CD14-positive monocyte (primary cell): Measurements from ENCODE around the gene TADA2A. TPM values are rescaled to one million over a fixed set of nuclear protein-coding genes. Genes with fewer than 3 reads are reported as not detected.

Experiments used
- DNase-seq, 3 donors: peaks; one replicate each; pipeline ENCODE4 v3.0.0-alpha.2; 2011 to 2022
- H2AFZ ChIP-seq: 2 replicates; pipeline ENCODE4 v1.6.0; 2012; ENCODE audit warnings: mild to moderate bottlenecking, low read depth, low read length, inconsistent platforms; ENCODE audit not compliant: insufficient read depth, poor library complexity, severe bottlenecking
- H3K27ac ChIP-seq, 2 donors: 1 replicate in 1 of 2; 2 replicates in 1 of 2; pipeline ENCODE4 v1.5.1; 2012 to 2013; ENCODE audit warnings: low read length in 2 of 2, control low read depth in 1 of 2, inconsistent platforms in 1 of 2, low read depth in 1 of 2, mild to moderate bottlenecking in 1 of 2
- H3K27me3 ChIP-seq, 2 donors: one replicate each; pipeline versions ENCODE4 v1.6.0 to v1.6.1; 2011 to 2013; ENCODE audit warnings: low read length in 2 of 2; ENCODE audit not compliant: control insufficient read depth in 2 of 2, insufficient read depth in 2 of 2
- H3K36me3 ChIP-seq, 2 donors: replicated peaks in 1 of 2; 1 replicate in 1 of 2; 2 replicates in 1 of 2; pipeline versions ENCODE4 v1.5.1 to v1.6.1; 2012 to 2013; ENCODE audit warnings: low read length in 2 of 2, control low read depth in 1 of 2, inconsistent platforms in 1 of 2, mild to moderate bottlenecking in 1 of 2; ENCODE audit not compliant: insufficient read depth in 2 of 2, control insufficient read depth in 1 of 2
- H3K4me1 ChIP-seq, 2 donors: 1 replicate in 1 of 2; 2 replicates in 1 of 2; pipeline versions ENCODE4 v1.5.1 to v1.6.1; 2012 to 2013; ENCODE audit warnings: low read length in 2 of 2, control low read depth in 1 of 2, inconsistent platforms in 1 of 2, mild to moderate bottlenecking in 1 of 2, moderate library complexity in 1 of 2; ENCODE audit not compliant: insufficient read depth in 2 of 2, control insufficient read depth in 1 of 2
- H3K4me2 ChIP-seq: replicated peaks from 2 replicates; pipeline ENCODE3; 2012; ENCODE audit warnings: low read length, moderate library complexity, mild to moderate bottlenecking; ENCODE audit not compliant: poor library complexity, severe bottlenecking; ENCODE audit errors: extremely low read depth
- H3K4me3 ChIP-seq, 3 experiments: fragments of 200-600 bp in 1 of 3; sonication (generic) in 1 of 3; replicated peaks in 1 of 3; 1 replicate in 2 of 3; 2 replicates in 1 of 3; pipeline ENCODE4 v1.5.1; 2011 to 2013; ENCODE audit warnings: low read length in 3 of 3, mild to moderate bottlenecking in 3 of 3, control low read depth in 2 of 3, low read depth in 2 of 3, inconsistent platforms in 1 of 3, moderate library complexity in 1 of 3
- H3K79me2 ChIP-seq: 2 replicates; pipeline ENCODE4 v1.6.0; 2012; ENCODE audit warnings: mild to moderate bottlenecking, control low read depth, inconsistent platforms, low read length, moderate library complexity; ENCODE audit not compliant: insufficient read depth
- H3K9ac ChIP-seq: 2 replicates; pipeline ENCODE4 v1.6.0; 2017; ENCODE audit warnings: low read length, mild to moderate bottlenecking; ENCODE audit not compliant: insufficient read depth, poor library complexity, severe bottlenecking
- H3K9me3 ChIP-seq, 2 donors: replicated peaks in 1 of 2; 1 replicate in 1 of 2; 2 replicates in 1 of 2; pipeline versions ENCODE4 v1.5.1 to v1.6.1; 2012 to 2013; ENCODE audit warnings: low read length in 2 of 2, control low read depth in 1 of 2; ENCODE audit not compliant: control insufficient read depth in 1 of 2, insufficient read depth in 1 of 2
- H4K20me1 ChIP-seq: 2 replicates; pipeline ENCODE4 v1.6.0; 2012; ENCODE audit warnings: mild to moderate bottlenecking, low read length, control low read depth, moderate library complexity; ENCODE audit not compliant: insufficient read depth
- H3K27ac Mint-ChIP-seq, 7 donors: one replicate each; pipeline ENCODE4 v1.8.0; 2020; ENCODE audit warnings: mild to moderate bottlenecking in 7 of 7, mixed read lengths in 7 of 7, moderate library complexity in 6 of 7, inconsistent platforms in 2 of 7
- H3K27me3 Mint-ChIP-seq, 3 donors: one replicate each; pipeline ENCODE4 v1.8.0; 2021 to 2022; ENCODE audit warnings: low read depth in 3 of 3, mild to moderate bottlenecking in 3 of 3, mixed read lengths in 3 of 3, moderate library complexity in 3 of 3, inconsistent platforms in 1 of 3
- H3K36me3 Mint-ChIP-seq, 2 donors: one replicate each; pipeline ENCODE4 v1.8.0; 2020; ENCODE audit warnings: mixed read lengths in 2 of 2, inconsistent platforms in 1 of 2, mild to moderate bottlenecking in 1 of 2
- H3K4me1 Mint-ChIP-seq: one replicate; pipeline ENCODE4 v1.8.0; 2020; ENCODE audit warnings: mild to moderate bottlenecking, mixed read lengths
- H3K4me3 Mint-ChIP-seq, 2 donors: one replicate each; pipeline ENCODE4 v1.8.0; 2020; ENCODE audit warnings: mild to moderate bottlenecking in 2 of 2, mixed read lengths in 2 of 2, moderate library complexity in 1 of 2
- H3K9me3 Mint-ChIP-seq, 7 donors: one replicate each; pipeline ENCODE4 v1.8.0; 2020 to 2022; ENCODE audit warnings: mixed read lengths in 7 of 7, mild to moderate bottlenecking in 6 of 7, moderate library complexity in 6 of 7, inconsistent platforms in 2 of 7
- WGBS: methylation state at CpG from one replicate; pipeline ENCODE4 v1.1.5; 2013; ENCODE audit warnings: missing lambda C conversion rate; ENCODE audit not compliant: insufficient coverage; 5-methylcytosine and 5-hydroxymethylcytosine counted together
- intact Hi-C, 2 donors: fragments of 100-400 bp; cut with micrococcal nuclease; formaldehyde crosslinking; loops; one replicate each; pipeline versions ENCODE4 v1.15.0 to v1.15.1; 2023
- polyA plus RNA-seq, 3 donors: library from polyadenylated mRNA; depleted of rRNA in 1 of 3; unstranded in 2 of 3; stranded (reverse) in 1 of 3; fragments of 300-500 nt in 2 of 3; fragments of >200 nt in 1 of 3; fragmentation: Illumina TruSeq in 2 of 3; gene quantifications; 1 replicate in 2 of 3; 2 replicates in 1 of 3; pipeline ENCODE4 v1.2.3, GENCODE V29; 2012 to 2021
- TF ChIP-seq, protein P1 (sequence below): fragments of 200-600 bp; IDR thresholded peaks from one replicate; pipeline ENCODE4 v1.8.0; 2022; ENCODE audit warnings: antibody characterized with exemption, mild to moderate bottlenecking

TADA2A gene
- polyA plus RNA-seq, 3 donors, result 2.9 to 8.2 (median 4.3) TPM

DNA sequence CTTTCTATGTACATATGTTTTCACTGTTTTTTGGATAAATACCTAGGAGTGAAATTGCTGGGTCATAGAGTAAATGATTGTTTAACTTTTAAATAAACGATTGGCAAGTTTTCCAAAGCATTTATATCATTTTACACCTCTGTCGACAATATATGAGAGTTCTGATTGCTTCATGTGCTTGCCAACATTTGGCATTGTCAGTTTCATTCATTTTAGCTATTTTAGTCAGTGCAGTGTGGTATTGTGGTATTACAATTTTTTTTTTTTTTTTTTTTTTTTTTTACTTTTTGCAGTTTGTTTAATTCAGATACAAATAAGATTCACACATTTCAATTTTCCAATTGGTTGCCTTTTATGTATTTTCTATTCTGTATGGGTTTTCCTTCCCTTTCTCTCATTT is 26.0 kb downstream of the TADA2A start:
- Histone ChIP-seq H3K4me1 (no peaks in the 10 kb centered on the region), H3K9me3 (no peaks in the 10 kb centered on the region), H3K4me3 (no peak overlapping the region), H3K79me2 (peaks cover 21% of the 10 kb centered on the region), H3K4me2 (no peak overlapping the region), H3K27me3 (no peaks in the 10 kb centered on the region), H3K36me3 (peaks cover 30 to 93% of the 10 kb centered on the region in 2 donors), H2AFZ (no peak overlapping the region), H4K20me1 (peaks cover 12% of the 10 kb centered on the region), H3K27ac (no peak overlapping the region), H3K9ac (no peak overlapping the region)
- TF ChIP-seq, protein P1, sequence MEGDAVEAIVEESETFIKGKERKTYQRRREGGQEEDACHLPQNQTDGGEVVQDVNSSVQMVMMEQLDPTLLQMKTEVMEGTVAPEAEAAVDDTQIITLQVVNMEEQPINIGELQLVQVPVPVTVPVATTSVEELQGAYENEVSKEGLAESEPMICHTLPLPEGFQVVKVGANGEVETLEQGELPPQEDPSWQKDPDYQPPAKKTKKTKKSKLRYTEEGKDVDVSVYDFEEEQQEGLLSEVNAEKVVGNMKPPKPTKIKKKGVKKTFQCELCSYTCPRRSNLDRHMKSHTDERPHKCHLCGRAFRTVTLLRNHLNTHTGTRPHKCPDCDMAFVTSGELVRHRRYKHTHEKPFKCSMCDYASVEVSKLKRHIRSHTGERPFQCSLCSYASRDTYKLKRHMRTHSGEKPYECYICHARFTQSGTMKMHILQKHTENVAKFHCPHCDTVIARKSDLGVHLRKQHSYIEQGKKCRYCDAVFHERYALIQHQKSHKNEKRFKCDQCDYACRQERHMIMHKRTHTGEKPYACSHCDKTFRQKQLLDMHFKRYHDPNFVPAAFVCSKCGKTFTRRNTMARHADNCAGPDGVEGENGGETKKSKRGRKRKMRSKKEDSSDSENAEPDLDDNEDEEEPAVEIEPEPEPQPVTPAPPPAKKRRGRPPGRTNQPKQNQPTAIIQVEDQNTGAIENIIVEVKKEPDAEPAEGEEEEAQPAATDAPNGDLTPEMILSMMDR, result no peak
- WGBS, result no CpG with 5 or more reads among the region's 2 CpGs
- Mint-ChIP-seq H3K9me3 (no peaks in the 10 kb centered on the region), H3K4me1 (no peaks in the 10 kb centered on the region), H3K27me3 (peaks cover 0 to 3% (median 0%) of the 10 kb centered on the region in 3 donors), H3K27ac (no peak overlapping the region), H3K36me3 (peaks cover 50 to 90% of the 10 kb centered on the region in 2 donors), H3K4me3 (no peak overlapping the region)
- intact Hi-C loops, result no loop called here
- no peak for DNase-seq

DNA sequence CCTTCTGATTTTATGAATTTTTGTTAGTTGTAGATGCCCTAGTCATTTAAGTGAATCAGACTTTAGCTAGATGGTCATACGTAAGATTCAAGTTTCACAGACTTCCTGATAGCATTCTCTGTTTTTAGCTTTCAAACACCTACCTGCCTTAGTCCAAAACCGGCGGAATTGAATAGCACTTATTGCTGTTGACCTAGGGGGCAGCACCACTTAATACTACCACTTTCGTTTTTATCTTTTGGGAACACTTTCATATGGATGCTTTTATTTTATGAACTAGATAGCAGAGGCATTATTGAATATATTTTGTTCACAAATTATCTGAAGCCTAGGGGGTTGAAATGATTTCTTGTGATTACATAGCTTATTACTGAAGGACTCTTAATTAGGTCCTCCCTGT is 31.5 kb downstream of the TADA2A start:
- Mint-ChIP-seq H3K36me3 (peaks cover 57 to 87% of the 10 kb centered on the region in 2 donors), H3K9me3 (no peaks in the 10 kb centered on the region), H3K27ac (no peak overlapping the region), H3K27me3 (peaks cover 0 to 3% (median 0%) of the 10 kb centered on the region in 3 donors), H3K4me1 (no peaks in the 10 kb centered on the region), H3K4me3 (no peak overlapping the region)
- Histone ChIP-seq H3K4me1 (no peaks in the 10 kb centered on the region), H3K27me3 (no peaks in the 10 kb centered on the region), H3K4me3 (no peak overlapping the region), H3K4me2 (no peak overlapping the region), H2AFZ (no peak overlapping the region), H3K79me2 (peaks cover 11% of the 10 kb centered on the region), H4K20me1 (no peaks in the 10 kb centered on the region), H3K27ac (no peak overlapping the region), H3K9ac (no peak overlapping the region), H3K9me3 (no peaks in the 10 kb centered on the region), H3K36me3 (peaks cover 45 to 93% of the 10 kb centered on the region in 2 donors)
- 76% methylated on average over 3 of the region's 4 CpGs for WGBS
- TF ChIP-seq, protein P1, result no peak
- intact Hi-C loops, result no loop called here
- no peak for DNase-seq
